GM12892 (cell line): ENCODE results near the gene LFNG.

ENCODE experiments used
- POLR2A ChIP-seq: IDR thresholded peaks from 2 replicates; pipeline ENCODE4 v1.6.1; 2011; ENCODE audit warnings: low read depth, low read length, control low read depth
- TAF1 ChIP-seq: IDR thresholded peaks from 2 replicates; pipeline ENCODE4 v1.6.1; 2011; ENCODE audit warnings: low read depth, mild to moderate bottlenecking, control low read depth, low read length, borderline replicate concordance

DNA sequence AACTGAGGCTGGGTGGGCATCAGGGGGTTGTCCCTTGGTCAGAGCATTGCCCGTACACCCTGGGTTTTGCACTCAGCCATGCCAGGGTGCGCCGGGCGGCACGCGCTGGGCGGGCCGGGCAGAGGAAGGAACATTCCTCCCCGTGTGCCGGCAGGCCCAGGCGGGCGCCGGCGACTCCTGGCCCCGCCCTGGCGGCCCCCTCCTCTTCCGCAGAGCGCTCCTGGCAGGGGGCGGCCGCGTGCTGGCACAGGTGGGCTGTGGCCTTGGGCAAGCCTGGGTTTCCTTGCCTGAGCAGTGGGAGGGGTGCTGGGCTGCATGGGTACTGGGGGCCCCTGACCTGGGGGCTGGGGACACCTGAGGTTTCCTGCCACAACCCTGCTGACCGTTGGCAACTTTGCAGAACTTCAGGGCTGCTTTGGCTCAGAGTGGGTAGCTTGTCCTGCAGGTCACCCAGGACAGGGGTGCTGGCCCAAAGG lies 3.9 kb downstream of the LFNG start:
- TF ChIP-seq POLR2A, result no peak
- TF ChIP-seq TAF1, result no peak
